Measurements from ENCODE around the gene LUZP1.

The LUZP1 gene

DNA sequence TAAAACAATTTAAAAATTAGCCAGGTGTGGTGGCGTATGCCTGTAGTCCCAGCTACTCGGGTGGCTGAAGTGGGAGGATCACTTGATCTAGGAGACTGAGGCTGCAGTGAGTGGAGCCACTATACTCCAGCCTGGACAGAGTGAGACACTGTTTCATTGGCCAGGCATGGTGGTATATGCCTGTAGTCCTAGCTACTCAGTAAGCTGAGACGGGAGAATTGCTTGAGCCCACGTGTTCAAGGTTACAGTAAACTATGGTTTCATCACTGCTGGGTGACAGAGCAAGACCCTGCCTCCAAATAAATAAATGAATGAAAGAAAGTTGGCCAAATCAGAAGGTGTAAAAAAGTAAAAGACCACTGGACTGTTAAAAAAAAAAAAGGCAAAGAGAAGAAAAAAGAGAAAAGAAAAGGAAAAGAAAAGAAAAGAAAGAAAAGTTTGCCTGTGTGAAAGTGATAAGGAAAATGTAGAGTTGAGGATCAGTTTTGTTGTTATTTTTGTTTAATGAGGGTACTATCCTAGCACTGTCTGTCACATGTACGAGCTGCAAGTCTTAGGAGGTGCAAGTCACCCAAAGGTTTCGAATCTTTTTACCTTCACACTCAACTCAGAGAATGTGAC is 52.3 kb downstream of the LUZP1 start:
- DNase-seq (ENCODE audit: low spot score) = no peak

DNA sequence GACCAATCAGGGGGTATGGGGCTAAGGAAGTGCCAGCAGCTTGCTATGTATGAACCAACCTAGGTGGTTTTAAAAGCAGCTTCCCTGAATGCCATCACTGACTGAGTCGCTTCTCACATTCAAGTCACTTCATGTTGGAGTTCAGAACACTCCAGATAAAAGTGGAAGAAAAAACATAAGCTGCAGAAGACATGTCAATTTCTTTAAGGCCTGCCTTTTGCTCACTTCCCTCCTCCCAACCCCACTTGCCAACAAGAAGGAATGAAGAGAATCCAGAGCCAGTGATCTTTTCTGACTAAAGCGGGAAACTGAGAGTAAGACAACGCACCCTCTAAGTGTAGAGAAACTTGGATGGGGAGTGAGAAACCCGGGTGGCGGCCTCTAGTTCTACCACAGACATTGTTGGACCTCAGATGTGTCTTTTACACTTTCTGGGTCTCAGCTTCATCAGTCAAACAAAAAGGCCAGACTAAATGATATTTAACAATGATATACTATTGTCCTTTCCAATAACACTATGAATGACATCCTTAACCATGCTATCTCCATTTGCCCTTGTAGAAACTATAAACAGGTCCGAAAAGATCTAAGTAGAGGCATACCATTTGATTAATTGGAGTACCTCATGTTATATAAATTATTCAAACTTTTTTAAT is 54.1 kb downstream of the LUZP1 start:
- DNase-seq (ENCODE audit: low spot score) = no peak

DNA sequence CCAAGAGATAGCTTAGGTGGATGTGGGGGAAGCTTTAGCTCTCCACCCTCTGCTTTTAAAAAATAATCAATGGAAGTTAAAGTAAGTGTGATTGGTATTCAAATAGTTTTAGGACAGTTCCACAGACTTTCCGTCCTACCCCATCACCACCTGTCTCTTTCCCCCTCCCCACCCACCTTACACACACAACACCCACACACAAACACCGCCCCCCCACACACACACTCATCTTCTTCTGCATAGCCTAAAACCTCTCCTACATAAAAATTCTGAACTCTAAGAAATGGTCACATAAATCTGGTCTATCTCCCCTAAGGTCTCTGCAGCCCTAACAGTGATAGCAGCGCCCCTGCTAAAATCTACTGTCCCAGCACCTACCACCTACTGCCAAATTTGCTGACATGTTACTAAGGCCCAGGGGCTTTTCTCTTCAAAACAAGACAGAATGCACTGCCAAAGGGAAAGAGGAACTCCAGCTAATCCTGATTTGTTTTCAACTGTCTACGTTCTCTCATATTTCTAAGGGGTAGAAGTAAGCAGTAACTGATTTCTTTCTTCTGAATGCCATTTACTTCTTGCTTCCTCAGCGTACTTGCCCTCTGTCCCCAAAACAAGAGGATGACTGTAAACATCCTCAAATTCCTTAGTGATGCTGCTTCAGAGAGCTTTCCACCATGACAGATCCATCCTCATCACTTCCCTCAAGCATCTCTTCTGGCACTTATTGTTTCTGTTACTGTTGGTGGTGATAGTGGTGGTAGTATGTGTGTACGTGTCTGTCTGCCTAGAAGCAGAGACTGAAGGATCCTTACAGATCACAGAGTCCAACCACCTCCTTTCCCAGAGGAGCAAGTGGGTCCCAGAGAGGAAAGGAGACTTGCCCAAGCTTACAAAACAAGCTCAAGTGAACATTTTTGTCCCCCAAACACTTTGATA is 56.8 kb downstream of the LUZP1 start:
- no peak for DNase-seq (ENCODE audit: low spot score)

DNA sequence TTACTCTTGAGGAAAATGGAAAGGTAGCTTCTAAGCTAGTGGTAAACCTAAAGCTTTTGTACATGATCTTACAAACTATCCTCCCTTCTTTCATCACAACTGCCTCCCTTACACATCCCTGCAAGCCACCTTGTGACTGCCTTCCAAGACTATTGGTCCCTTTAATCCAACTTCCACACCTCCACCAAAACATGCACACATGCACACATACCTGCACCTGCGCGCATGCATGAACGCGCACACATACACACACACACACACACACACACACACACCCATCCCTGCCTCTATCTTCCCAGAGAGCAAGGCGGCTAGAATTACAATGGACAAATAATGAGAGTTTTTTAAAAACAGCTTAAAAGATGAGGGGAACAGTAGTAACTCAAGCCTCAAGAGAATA is 58.3 kb downstream of the LUZP1 start:
- no peak for DNase-seq (ENCODE audit: low spot score)

DNA sequence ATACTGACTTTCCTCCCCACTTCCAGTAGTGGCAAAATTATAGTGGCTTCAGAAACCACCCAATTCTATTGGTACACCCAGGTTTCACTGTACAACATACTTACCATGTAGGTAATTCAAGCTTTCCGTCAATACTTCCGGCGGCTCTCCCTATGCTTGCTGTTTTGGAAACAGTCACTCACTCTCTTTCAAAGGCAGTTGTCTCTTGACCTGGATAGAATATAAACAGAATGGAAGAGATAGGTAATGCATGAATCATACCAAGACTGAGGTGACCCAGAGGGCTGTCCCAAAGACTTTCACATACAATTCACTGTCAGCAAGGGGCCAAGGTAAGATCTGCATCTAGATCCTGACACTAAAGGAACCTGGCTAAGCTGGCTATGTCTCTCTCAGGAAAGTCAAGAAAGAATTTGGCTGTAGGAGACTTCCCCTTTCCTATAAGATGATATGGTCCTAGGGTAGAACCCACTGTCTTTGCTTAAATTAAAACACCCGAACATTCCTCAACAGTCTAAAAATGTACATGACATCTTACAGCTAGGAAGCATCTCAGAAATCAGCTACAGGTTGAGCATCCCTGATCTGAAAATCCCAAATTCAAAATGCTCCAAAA is 59.6 kb downstream of the LUZP1 start:
- no peak for DNase-seq (ENCODE audit: low spot score)

DNA sequence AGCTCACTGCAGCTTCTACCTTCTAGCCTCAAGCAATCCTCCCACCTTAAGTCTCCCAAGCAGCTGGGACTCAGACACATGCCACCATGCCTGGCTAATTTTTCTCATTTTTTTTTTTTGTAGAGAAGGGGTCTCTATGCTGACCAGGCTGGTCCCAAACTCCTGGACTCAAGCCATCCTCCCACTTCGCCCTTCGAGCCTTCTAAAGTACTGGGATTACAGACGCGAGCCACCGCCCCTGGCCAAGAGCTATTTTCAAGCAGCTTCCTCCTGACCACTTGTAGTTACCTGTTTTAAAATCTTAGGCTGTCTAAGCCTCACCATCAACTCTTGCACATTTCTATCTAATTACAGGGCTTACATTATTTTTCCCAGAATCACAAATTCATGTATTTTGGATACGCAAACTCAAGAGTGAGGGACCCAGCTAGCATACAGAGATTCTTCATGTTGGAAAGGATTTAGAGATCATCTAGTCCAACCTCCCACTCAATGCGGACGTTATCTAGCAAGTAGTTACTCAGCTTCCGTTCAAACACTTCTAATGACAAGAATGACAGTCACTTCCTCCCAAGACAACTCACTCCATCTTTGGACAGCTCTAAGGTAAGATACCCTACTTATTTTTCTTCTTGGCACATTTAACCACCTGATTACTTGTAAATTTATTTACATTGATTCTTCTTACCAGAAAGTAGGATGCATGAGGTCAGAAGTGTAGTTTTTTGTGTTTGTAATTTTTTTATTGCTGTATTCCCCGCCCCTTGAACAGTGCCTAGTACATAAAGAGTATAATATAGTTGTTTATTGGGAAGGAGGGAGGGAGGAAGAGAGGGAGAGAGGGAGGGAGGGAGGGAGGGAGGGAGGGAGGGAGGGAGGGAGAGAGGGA is 65.4 kb downstream of the LUZP1 start:
- DNase-seq (ENCODE audit: low spot score) = no peak

DNA sequence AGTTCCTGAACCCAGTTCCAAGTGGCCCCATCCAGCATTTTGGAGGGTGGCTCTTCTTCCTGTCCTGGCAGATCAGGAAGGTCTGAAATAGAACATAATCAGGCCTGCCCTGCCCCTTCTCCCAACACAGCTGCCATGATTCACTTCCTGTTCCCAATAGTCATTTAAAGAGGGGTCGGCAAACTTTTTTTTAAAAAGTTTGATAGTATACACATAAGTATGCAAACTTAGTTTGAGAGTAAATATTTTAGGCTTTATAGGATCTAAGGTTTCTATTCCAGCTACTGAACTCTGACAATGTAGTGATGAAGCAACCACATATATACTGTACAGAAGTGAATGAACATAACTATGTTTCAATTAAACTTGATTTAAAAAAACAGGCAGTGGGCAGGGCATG is 66.4 kb downstream of the LUZP1 start:
- DNase-seq (ENCODE audit: low spot score) = no peak

DNA sequence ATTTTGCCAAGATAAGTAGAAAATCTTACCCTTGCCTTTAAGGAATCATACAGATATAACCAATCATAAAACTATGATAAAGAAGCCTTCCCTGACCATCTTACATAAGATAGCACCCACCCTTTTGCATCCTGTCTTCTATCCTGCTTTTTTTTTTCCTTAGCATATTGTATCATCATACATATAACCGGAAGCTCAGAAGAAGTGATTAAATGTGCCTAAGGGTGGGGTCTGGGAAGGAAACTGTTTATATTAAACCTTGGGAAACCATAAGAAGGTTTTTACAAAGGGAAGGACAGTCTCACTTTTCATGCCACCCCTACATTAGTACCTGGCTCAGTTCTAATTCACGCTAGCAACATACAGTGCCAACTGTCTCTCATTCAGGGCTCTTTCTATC is 66.8 kb downstream of the LUZP1 start:
- no peak for DNase-seq (ENCODE audit: low spot score)

DNA sequence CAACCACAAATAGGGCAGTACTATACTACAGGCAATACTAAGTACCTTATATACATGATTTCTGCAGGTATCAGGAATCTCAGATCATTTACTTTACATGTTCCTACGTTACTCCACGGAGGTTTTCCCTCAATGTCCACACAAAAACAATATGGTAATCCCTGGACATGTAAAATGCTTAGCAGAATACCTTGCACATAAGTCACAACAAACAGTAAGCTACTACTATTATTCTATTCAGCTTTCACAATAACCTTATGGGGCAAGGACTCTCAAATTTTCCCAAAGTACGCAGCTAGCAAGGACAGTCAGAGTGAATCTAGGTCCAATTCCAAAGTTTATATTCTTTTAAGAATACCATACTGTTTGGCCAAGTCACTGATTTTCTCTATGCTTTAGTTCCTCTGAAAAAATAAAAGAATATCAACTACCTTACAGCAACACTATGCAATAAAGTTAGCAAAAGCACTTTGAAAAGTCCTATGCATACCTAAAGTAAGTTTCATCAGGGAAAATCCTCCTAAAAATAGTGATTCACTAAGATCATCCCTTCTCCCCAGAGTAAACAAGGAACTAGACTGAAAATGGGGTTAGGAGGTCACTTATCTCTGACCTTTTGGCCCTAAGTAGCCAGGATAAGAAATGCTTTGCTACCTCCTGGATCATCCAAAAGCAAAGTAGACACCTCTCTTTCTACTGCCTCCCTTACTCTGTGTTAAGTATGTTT is 67.4 kb downstream of the LUZP1 start:
- DNase-seq (ENCODE audit: low spot score) = no peak

DNA sequence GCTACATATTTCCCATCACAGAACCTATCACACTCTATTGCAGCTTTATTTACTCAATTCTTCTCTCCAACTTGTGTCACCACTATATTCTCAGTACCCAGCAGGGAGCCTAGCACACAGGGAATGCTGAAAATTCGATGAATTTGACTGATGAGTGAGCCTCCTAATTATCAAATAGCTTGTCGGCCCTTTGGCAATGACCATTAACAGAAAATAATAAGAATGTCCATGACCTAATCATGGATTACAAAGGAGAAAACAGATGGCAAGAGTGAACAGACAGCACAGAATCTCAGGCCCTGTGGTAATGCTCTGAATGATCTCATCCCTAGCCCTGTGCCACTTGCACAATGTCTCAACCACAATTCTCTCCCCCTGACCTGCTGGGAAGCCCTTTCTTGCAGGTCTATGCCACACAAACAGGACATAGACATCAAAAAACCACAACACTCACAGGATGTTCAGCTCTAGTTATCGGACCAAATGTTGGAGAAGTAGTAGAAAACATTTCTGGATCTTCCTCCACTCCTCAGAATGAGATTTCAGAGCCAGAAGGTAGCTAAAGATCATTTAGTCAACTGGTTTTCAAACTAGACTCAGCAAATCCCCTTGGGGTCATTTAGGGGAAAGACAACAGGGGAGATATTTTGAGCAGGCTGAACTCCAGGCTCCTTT is 68.4 kb downstream of the LUZP1 start:
- no peak for DNase-seq (ENCODE audit: low spot score)

DNA sequence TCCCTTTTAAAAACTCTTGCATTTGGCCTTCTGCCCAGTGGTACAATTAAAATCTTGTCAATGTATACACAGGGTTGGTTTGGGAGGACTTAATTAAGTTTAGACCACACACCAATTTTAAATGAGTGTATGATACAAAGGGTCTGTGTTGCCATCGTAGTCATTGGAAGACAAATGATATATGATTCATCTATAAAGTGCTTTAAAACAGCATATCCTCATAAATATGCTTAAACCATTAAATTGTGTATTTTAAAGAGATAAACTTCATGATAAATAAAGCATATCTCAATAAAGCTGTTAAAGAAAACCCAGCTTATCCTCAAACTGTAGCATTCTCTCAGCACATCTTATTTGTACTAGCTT is 69.5 kb downstream of the LUZP1 start:
- DNase-seq (ENCODE audit: low spot score) = no peak

DNA sequence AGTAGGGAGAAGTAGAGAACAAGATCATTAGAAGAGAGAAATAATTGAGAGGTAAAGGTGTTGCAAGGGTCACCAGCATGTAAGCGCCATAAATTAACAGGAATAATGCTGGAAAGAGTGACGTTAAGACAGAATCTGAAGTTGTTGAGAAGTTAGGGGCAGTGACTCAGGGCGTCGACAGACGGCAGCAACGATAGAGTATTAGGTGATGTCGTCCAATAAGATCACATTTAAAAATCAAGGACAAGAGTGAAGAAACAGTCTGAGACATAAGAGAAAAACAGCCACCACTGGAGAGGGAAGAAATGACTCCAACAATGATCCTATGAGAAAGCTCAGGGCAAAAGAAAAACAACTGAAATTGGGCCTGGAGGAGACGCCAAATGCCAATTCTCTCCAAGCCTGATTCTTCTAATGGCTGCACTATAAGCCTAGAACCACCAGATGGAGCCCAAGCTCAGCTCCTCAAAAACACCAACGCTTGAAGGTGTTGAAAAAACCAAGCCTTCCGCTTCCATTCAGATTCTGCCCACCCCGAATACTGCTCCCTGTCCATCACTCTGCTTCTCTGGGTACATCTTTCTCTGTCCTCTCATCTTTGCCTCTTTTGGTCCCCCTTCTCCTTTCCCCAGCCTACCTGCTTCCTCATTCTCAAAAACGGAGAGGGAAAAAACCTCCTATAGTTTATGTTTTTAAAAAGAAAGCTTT is 70.0 kb downstream of the LUZP1 start:
- peak; percentile 70 for DNase-seq (ENCODE audit: low spot score)

DNA sequence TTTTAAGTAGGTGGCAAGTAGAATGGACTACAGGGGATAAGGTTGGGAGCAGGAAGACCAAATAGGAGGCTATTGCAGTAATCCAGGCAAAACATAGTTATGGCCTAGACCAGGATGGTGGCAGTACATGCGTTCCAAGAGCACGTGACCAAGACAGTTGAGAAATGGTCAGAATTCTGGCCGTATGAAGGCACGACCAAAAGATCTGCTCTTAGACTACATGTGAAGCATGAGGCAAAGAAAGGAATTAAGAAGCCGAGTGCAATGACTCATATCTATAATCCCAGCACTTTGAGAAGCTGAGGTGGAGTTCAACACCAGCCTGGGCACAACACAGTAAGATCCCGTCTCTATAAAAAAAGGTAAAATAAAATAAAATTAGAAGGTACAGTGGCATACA is 71.3 kb downstream of the LUZP1 start:
- DNase-seq (ENCODE audit: low spot score) = no peak

DNA sequence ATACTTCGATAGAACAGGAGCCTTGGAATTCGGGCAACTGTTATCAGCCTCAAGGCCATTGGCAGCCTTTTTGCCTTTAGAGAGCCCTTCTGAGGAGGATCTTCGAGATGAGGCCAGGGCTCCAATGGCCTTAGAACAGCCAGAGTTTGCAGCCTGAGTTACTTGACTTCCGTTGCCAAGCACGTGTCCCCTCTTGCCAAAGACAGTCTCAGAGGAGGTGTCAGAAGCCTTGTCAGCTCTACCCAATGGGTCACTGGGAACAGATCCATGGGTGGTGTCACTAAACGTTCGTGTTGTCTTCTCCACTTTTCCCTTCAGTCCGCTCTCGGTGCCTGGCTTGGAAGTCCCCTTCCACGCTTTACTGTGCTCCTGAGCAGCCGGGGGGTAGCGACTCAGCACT is 76.2 kb downstream of the LUZP1 start:
- no peak for DNase-seq (ENCODE audit: low spot score)

DNA sequence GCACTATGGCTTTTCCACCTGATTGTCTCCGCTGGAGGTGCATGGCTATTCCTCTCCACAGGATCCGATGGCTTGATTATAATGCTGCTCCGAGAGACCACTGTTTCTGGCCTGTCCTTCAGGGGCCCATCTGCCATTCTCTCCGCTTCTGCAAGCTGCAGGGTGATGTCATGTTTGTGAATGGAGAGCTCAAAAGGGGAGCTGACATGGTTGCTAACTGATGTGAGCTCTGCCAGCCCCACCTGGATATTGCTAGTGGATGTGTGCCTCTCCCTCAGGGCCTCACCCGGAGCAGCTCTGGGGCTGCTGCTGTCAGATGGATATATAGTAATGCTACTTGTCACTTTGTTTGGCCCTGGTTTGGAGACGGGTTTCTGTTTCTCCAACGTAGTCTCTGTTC is 77.1 kb downstream of the LUZP1 start:
- DNase-seq (ENCODE audit: low spot score) = no peak

DNA sequence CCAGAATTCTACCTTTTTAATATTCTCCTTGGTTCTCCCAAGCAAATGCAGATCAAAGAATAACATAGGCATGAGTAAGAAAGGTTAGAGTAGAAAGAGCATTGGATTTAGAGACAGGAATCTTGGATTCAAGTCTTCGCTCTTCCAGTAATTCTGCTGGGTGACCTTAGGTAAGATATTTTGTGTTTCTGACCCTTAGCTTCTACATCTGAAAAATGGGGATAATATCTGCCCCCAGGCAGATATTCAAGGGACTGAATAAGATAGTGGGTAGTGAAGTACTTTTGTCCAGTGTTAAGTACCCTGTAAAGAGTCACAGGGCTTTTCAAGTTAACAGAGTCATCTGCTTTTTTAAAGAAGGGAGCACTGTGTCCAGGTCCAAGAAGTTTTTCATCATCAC is 78.6 kb downstream of the LUZP1 start:
- DNase-seq (ENCODE audit: low spot score) = no peak

DNA sequence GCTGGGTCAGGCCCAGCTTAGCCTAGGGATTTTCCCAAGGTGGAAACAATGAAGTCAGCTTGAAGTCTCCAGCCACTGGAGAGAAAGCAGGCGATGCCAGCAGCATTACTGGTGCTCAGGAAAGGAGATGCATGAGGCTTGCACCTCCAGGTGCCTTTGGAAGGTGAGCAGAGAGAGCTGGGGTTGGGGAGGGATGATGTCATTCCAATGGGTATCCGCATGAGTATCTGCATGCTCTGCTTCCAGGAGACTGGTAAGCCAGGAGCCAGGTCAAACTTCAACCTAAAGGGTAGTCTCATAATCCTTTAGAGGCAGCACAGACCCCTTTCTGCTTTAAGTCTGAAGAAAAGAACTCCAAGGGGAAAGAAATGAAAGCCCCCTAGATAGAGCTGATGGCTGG is 80.6 kb downstream of the LUZP1 start:
- no peak for DNase-seq (ENCODE audit: low spot score)

DNA sequence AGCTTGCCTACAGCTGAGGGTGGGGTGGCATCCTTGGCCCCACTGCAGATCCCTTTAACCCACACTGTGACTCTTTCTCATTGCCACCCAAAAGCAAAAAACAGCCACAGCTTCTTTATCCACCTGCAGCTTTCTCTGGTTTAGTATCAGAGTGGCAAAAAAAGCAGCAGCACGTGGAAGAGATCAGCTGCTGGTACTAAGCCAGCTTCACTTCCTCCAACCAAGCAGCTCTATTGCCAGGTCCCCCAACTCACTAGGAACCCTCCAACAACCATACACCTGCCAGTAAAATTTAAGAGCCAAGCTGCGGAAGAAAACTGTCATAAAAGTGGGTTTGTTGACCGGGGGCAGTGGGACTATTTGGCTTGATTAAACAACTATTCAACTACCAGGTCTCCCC is 83.0 kb downstream of the LUZP1 start:
- no peak for DNase-seq (ENCODE audit: low spot score)

DNA sequence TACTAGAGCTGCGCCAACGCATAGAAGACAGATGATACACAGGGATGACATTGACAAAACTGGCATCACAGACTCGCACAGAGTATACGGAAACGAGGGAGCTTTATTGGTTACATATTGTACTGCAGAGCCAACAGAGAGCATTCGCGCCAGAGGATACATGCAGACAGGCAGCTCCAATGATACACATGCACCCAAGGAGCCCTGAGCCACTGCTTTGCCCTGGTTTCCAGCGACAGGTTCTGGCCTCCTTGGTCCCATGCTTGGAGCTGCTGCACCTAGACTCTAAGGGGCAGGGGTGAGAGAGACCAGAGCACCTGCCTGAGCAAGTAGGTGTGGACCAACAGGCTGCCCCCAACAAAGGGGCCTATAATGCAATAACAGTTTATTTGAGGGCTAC is 83.8 kb downstream of the LUZP1 start:
- no peak for DNase-seq (ENCODE audit: low spot score)

All from D341Med (cell line).